GM21737 (cell line): ENCODE results near the gene SERPINB1.
"Not testable (repeated sequence)": the region's sequence is repeated elsewhere in the genome, so short reads cannot be mapped to it uniquely, and the experiment has no call there.

Experiments used
- ATAC-seq: cut with Tn5 transposase; IDR thresholded peaks from one replicate; pipeline ENCODE4 v1.9.1; 2021; ENCODE audit warnings: mild to moderate bottlenecking, moderate library complexity; ENCODE audit not compliant: unreplicated experiment

SERPINB1 gene

DNA sequence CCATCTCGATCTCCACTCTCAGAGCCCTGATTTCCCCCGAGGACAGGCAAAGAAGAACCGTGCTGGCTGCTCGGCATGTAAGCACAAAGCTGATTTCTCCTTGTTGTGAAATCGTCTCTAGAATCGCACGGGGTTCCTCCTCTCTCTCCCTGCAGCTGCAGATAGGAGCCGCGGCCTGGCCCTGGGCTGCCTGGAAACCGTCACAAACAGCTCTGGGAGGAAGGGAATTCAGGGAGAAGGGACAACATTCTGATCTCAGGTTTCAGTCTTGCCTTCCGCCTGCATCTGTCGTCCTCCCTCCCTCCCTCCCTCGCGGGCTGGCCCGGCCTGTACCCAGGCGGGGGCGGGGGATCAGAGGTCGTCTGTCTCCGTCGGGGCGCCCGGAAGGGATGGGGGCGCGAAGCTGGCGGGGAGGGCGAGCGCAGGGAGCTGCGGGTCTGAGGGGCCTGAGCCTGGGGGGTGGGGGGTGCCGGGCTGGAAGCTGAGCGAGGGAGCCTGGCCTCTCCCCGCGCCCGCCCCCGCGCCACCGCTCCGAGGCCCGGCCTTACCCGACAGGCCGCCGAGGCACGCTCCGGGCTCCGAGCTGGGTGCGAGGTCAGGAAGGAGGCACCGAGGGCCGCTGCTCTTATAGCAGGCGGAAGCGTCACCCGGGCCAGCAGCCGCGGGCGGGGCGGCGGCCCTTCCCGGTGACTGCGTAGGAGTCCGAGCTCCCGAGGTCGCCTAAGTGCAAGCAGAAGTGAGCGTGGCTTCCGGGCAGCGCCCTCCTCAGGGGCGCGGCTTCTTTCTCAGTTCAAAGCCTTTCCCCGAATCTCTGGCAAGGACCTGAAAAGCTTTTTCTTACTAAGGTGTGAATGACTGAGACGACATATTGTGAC, at the start of gene SERPINB1:
SERPINB1 (minus strand) TSS at position 600 of the 875 bp plus-strand sequence. CDS start 1,277 bp downstream, outside the sequence.
- ATAC-seq, result no peak

DNA sequence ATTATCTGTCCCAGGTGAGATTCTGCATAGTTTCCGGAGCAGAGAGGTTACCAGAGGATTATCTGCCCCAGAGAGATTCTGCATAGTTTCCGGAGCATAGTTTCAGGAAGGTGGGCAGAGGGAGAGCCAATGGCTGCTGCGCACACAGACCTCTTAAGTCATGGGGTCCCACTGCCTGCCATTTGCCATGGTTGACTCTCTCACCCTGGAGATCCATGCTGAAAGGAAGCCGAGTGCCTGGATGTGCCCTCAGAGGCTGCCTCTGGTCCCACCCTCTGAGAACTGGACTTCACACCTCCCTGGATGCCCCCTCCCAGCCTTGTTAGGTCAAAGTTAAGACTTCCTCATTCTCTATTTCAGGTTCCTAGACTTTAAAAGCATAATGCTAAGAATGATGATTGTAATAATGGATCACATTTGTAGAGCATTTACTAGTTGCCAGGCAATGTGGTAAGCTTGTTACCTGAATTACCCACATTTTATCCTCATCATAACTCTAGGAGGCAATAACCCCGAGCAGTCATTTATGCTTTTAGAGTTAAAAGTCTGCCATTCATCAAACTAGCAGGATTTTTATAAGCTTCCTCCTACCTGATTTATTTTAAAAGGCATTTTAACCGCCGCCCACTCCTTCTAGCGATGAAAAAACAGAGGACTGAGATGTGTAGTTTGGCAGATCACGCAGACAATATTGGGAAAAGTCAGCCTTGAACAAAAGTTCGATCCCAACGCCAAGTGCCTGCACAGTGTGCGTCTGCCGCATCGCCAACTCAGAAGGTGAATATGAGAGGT, 49.5 kb upstream of the SERPINB1 start:
- ATAC-seq, result no peak

DNA sequence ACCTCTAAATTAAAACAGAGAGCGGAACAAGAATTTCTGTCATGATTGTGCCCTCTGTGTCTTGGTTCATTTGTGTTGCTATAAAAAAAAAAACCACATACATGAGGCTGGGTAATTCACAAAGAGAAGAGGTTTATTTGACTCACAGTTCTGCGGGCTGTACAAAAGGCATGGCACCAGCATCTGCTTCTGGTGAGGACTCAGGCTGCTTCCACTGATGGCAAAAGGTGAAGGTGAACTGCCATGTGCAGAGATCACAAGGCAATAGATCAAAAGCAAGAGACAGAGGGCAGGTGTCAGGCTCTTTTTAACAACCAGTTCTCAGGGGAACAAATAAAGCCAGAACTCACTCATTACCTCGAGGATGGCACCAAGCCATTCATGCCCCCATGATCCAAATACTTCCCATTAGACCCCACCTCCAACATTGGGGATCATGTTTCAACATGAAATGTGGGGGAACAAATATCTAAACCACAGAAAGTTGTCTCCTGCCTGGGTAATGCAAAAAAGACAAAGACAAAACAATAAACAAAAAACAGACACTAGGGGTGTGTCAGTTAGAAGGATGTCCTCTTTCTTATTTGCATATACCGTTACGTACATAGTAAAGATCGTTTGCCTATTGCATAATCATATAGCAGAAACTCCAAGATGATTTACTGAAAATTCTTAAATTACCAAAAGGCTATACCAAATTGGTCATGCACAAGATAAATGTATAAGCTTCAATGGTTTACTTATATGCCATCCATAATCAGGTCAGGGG, 44.5 kb upstream of the SERPINB1 start:
- ATAC-seq, result no peak

DNA sequence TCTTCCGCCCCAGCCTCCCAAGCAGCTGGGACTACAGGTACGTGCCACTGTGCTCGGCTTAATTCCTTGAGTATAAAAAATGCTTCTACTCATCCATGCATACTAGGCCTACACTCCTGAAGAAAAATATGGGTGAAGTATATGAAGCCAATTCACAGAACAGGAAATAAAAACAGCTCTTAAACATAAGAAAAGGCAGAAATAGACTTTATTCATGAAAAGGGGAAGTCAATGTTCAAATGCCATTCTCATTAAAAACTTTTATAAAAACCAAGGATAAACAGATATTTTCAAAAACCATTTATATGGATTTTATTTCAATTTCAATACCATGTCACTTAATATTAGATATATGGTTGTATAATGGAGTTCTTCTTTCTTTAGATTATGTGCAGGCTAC, 43.1 kb upstream of the SERPINB1 start:
- no peak for ATAC-seq

DNA sequence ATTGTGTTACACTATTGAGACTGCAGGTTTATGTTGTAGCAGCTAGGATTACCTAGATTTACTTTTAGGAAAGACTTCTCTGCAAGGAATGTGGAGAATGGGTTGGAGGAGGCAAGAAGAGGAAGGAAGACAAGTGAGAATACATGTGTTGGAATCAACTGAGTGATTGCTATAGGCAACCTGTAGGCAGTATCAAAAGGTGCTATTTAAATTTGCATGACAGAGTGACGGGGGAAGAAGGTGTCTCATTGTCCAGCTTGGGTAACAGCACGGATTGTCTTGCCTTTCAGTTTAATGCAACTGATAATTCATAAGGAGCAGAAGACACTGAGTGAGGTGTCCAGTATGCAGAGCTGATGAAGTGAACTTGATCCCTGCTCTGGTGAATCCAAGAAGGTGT, 42.0 kb upstream of the SERPINB1 start:
- no peak for ATAC-seq

DNA sequence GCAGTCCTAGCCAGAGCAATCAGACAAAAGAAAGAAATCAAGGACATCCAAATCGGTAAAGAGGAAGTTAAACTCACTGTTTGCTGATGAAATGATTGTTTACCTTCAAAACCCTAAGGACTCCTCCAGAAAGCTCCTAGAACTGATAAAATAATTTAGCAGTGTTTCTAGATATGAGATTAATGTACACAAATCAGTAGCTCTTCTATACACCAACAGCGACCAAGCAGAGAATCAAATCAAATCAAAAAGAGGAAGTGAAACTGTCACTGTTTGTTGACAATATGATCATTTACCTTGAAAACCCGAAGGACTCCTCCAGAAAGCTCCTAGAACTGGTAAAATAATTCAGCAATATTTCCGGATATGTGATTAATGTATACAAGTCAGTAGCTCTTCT, 39.8 kb upstream of the SERPINB1 start:
- no peak for ATAC-seq

DNA sequence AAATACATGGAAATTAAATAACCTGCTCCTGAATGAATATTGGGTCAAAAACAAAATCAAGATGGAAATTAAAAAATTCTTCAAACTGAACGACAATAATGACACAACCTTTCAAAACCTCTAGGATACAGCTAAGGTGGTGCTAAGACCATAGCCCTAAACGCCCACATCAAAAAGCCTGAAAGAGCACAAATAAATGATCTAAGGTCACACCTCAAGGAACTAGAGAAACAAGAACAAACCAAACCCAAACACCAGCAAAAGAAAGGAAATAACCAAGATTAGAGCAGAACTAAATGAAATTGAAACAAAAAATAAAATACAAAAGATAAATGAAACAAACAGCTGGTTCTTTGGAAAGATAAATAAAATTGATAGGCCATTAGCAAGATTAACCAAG, 38.5 kb upstream of the SERPINB1 start:
- not testable (repeated sequence) for ATAC-seq

DNA sequence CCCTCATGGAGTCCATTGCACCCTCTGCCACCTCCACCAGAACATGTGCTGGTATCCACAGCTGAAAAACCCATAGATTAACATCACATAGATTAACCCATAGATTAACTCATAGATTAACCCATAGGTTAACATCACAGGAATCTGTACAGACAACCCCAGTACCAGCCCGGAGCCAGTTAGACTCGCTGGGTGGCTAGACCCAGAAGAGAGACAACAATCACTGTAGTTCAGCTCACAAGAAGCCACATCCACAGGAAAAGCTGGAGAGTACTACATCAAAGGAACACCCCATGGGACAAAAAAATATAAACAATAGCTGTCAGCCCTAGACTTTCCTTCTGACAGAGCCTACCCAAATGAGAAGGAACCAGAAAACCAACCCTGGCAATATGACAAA, 36.3 kb upstream of the SERPINB1 start:
- ATAC-seq, result no peak

DNA sequence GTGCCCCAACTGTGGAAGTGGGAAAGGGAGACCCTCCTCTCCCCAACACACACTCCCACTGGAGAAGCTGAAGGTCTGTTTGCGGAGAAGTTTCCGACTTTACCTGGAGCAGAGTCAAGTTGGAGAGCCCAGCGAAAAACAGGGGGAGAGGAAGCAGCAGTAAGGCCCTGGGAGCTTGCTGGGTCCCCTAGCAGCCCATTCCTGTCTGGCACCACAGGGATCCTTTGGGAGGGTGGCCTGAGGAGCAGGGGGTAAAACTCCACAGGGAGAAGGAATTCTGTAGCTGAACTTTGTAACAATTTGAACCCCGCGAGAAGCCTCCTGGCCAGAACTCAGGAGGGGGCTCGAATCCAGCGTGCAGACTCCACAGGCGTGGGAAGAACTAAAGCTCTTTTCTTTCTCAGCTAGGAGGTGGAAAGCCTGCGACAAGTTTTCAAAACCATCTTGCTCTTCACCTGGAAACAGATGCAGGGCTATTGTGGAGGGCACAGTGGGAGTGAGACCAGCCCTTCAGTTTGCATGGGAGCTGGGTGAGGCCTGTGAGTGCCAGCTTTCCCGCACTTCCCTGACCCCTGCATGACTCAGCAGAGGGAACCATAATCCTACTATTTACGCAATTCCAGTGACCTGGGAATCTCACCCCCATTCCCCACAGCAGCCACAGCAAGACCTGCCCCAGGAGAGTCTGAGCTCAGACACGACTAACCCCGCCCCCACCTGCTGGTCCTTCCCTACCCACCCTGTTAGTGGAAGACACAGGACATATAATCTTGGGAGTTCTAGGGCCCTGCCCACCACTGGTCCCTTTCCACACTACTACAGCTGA, 35.6 kb upstream of the SERPINB1 start:
- no peak for ATAC-seq

DNA sequence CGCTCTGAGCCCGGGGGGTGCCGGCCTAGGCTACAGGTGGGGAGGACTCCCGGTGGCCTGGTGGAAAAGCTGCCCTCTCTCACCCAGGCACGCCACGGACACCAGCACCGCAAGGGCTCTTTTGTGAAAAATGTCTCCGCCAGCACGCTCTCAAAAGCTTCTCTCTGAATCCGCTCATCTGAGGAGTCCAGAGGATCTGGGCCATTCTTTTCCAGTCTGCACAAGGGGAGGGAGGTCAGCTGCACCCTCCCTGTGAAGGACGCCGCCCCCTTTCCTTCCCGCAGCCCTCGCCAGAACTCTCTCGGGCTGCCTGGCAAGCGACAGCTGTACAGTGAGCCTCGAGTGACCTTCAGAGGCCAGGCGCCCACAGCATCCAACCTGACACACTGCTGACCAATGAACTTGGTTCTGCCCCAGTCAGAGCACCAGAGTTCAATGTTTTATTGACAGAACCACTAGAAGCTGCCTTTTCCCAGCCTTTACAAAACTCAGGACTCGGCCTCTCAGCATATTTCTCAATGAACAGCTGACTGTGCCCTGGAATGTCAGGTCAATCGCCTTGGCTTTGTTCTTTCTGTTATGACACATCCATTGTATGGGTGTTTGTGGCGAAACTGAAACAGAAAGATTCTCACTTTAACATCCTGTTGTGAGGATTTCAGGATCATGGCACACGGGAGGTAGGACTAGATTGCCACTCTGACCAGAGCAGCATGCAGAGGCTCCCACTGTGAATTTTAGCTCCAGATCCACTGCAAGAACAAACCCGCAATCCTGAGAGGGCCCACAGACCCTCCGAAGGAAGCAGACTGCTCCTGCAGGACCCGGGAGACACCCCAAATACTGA, 34.8 kb upstream of the SERPINB1 start:
- no peak for ATAC-seq

DNA sequence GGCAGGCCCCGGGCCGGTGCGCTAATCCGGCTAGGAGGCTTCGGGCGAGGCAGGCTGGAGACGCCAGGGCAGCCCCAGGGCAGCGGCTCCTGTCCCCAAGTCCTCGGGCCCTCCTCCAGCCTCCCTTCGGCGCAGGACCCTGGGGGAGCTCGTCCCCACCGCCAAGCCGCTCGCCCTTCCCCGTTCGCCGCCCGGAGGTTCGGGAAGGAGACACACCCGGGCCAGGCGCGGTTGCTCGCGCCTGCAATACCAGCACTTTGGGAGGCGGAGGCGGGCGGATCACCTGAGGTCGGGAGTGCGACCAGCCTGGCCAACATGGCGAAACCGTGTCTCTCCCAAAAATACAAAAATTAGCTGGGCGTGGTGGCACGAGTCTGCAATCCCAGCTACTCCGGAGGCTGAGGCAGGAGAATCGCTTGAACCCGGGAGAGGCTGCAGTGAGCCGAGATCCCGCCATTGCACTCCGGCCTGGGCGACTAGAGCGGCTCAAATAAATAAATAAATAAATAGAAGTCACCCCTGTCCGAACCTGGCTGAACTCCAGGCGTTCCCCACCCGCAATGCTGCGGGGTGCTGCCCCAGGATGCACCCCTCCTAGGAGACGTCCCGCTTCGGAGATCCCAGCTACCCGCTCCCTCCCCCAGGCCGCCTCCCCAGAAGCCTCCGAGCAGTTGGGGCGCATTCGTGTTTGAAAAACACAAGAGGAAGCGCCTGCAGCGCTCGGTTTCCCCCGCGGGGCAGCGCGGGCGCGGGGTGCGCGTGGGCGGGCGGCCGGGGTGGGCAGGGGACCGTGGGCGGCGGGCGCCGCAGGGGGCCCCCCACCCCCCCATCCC, 33.9 kb upstream of the SERPINB1 start:
- ATAC-seq, result no peak

DNA sequence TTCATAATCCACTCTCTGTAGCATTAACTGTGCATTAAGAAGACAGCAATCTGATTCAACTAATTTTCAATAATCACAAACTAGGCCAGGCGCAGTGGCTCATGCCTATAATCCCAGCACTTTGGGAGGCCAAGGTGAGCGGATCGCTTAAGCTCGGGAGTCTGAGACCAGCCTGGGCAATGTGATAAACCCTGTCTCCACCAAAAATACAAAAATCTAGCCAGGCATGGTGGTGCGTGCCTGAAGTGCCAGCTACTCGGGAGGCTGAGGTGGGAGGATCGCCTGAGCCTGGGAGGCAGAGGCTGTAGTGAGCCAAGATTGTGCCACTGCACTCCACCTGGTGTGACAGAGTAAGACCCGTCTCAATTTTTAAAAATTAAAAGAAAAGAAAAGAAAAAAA, 32.0 kb upstream of the SERPINB1 start:
- ATAC-seq, result no peak

DNA sequence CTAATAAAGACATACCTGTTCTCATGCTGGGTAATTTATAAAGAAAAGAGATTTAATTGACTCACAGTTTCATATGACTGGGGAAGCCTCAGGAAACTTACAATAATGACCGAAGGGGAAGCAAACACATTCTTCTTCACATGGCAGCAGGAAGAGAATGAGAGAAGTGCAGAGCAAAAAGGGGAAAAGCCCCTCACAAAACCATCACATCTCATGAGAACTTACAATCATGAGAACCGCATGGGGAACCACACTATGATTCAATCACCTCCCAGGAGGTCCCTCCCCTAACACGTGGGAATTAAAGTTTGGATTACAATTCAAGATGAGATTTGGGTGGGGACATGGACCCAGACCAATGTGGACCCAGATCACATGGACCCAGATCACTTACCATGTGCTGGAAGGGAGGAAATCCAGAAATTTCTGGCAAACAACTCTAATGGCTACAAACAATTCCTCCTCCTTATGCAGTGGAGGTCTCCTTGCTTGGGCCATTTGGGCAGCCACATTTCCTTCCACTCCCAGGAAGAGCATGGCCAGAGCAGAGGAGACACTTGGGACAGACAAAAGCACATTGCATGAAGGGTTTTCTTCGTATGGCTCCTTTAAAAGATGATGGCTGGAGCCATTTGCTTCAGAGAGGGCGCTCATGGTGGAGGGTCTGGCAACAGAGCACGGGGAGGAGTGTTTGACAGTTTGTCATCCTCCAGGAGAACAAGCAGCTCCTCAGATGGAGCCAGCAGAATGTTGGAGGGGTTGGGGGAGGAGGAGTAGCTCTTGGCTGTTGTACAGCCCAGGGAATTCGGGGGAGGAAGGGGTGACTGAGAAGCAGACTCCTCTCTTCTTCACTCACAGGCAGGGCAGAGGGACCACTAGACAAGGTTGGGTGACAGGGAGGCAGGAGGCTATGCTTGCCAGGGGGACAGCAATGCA, 31.0 kb upstream of the SERPINB1 start:
- no peak for ATAC-seq

DNA sequence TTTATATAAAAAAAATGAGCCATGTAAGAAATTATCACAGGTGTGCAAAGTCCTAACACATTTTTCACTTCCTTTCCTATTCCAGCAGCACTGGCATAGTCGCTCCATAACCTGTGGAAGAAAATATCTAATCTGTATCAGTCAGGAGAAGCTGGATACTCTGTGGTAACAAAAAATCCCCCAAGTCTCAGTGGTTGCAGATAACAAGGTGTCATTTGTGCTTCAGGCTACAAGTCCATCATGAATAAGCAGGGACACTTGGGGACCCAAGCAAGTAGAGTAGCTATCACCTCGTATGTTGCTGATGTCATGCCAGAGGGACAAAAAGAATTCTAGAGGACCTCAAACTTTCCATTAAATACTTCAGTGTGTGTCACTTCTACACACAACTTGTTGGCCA, 30.3 kb upstream of the SERPINB1 start:
- ATAC-seq, result no peak

DNA sequence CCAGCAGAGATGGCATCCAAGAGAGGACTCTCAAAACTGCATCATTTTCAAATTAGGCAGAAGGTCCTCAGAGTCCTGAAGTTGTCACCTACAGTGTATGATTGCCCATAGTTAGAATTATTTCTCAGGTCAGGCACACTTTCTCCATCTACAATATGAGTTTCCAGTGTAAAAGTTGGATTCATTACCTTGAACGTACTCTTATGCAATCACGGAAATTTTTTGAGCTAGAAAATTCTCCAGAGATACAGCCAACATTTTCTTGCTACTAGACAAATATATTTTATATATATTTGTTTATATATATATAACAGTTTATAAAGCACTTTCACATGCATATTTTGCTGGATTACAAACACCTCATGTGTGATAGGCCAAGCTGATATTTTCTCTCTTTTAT, 29.4 kb upstream of the SERPINB1 start:
- ATAC-seq, result no peak

DNA sequence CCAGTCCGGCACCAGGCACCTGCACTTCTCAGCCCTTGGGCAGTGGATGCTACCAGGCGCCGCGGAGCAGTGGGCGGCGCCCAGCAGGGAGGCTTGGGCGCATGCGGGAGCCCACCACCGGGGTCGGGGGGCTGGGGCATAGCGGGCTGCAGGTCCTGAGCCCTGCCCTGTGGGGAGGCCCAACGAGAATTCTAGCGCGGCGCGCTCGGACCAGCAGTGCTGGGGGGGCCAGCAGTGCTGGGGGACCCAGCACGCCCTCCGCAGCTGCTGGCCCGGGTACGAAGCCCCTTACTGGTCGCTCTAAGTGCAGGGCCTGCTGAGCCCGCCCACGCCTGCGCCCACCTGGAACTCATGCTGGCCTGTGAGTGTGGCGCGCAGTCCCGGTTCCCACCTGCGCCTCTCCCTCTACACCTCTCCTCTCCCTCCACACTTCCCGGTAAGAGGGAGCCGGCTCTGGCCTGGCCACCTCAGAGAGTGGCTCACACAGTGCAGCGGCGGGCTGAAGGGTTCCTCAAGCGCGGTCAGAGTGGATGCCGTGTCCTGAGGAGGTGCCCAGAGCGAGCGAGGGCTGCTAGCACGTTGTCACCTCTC, 28.5 kb upstream of the SERPINB1 start:
- ATAC-seq, result no peak

DNA sequence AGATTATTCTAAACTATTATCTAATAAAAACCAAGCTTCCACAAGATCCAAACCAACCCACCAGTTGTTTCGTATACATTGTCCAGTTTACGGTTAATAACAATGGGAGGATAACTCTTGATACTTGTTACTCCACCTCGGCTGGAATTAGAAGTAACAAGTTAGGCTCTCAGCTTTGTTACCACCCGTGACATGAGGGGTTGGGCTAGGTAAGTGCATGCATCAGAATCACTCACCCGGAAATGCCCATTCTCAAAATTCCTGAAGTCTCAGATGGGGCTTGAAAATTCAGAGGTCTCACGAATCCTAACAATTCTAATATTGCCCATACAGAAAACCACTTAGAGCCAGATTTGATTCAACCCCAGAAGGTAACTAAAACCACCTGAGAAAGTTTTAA, 27.0 kb upstream of the SERPINB1 start:
- no peak for ATAC-seq
